Lower lobe of right lung (tissue), 2 donors: ENCODE results near the gene ZBTB45. TPM values are rescaled to one million over a fixed set of nuclear protein-coding genes. Genes with fewer than 3 reads are reported as not detected.
A peak's percentile ranks its signal among the peaks of the same experiment; 100 is the strongest.

Experiments used
- ATAC-seq, 2 donors: fragments of 200-7000 bp; cut with Tn5 transposase; one replicate each; pipeline ENCODE4 v1.9.1; 2020 to 2022; ENCODE audit warnings: mild to moderate bottlenecking in 2 of 2, moderate library complexity in 2 of 2
- DNase-seq: peaks from one replicate; pipeline ENCODE4 v3.0.0-alpha.2; 2020
- H3K27ac ChIP-seq: fragments of 200-600 bp; one replicate; pipeline ENCODE4 v1.8.0; 2022
- H3K27me3 ChIP-seq: fragments of 200-600 bp; one replicate; pipeline ENCODE4 v1.8.0; 2022; ENCODE audit warnings: low read depth
- H3K36me3 ChIP-seq: fragments of 200-600 bp; one replicate; pipeline ENCODE4 v1.8.0; 2022; ENCODE audit warnings: mild to moderate bottlenecking
- H3K4me1 ChIP-seq: fragments of 200-600 bp; one replicate; pipeline ENCODE4 v1.8.0; 2022
- H3K4me3 ChIP-seq: fragments of 200-600 bp; one replicate; pipeline ENCODE4 v1.8.0; 2022; ENCODE audit warnings: mild to moderate bottlenecking
- H3K9me3 ChIP-seq: fragments of 200-600 bp; one replicate; pipeline ENCODE4 v1.8.0; 2022
- CTCF ChIP-seq: fragments of 200-600 bp; IDR thresholded peaks from one replicate; pipeline ENCODE4 v1.8.0; 2022; ENCODE audit warnings: antibody characterized with exemption, mild to moderate bottlenecking
- intact Hi-C: fragments of 100-400 bp; cut with DNase I; formaldehyde crosslinking; loops from one replicate; pipeline ENCODE4 v1.11.0; 2022
- total RNA-seq: library from RNA; stranded (reverse); fragmentation: NEBNext Ultra II Directional; extraction: Animal tissue kit (Norgen Biotek cat#: 25700); gene quantifications from one replicate; pipeline ENCODE4 v1.2.1, GENCODE V29; 2021
- donor health status: DM: no; HTN: yes; CAD: no; lungs with severe emphysema.

ZBTB45 gene
- total RNA-seq, 1 donor from 2014 or later, result 14.1 TPM

- DNase-seq (no peak), ATAC-seq (no peak)
- peaks cover 29% of the 10 kb centered on the region for H3K36me3 ChIP-seq
- intact Hi-C loops, result no loop called here
- no peak for TF ChIP-seq CTCF
- H3K4me1 ChIP-seq, result peaks cover 19% of the 10 kb centered on the region
- no peak overlapping the region for H3K4me3 ChIP-seq
- no peaks in the 10 kb centered on the region for H3K27me3 ChIP-seq
- no peak overlapping the region for H3K27ac ChIP-seq
- no peaks in the 10 kb centered on the region for H3K9me3 ChIP-seq
These were observed 40.3 kb downstream of the ZBTB45 start for GRCh38 chr19:58479303-58479702.

GRCh38 chr19:58477871-58478270, 41.7 kb downstream of the ZBTB45 start:
- TF ChIP-seq CTCF, result no peak
- Histone ChIP-seq H3K4me1 (peaks cover 19% of the 10 kb centered on the region), H3K9me3 (no peaks in the 10 kb centered on the region), H3K4me3 (no peak overlapping the region), H3K36me3 (peaks cover 32% of the 10 kb centered on the region), H3K27ac (no peak overlapping the region), H3K27me3 (no peaks in the 10 kb centered on the region)
- no peak for ATAC-seq
- DNase-seq, result no peak
- intact Hi-C loops, result no loop called here

GRCh38 chr19:58477130-58477529, 42.5 kb downstream of the ZBTB45 start:
- peaks cover 39% of the 10 kb centered on the region for H3K36me3 ChIP-seq
- intact Hi-C loops, result no loop called here
- H3K4me3 ChIP-seq, result peak overlapping the region; percentile 86
- TF ChIP-seq CTCF, result no peak
- no peak for DNase-seq
- H3K27me3 ChIP-seq, result no peaks in the 10 kb centered on the region
- H3K27ac ChIP-seq, result peak overlapping the region; percentile 86
- peaks cover 19% of the 10 kb centered on the region for H3K4me1 ChIP-seq
- no peaks in the 10 kb centered on the region for H3K9me3 ChIP-seq
- ATAC-seq, result no peak

DNA sequence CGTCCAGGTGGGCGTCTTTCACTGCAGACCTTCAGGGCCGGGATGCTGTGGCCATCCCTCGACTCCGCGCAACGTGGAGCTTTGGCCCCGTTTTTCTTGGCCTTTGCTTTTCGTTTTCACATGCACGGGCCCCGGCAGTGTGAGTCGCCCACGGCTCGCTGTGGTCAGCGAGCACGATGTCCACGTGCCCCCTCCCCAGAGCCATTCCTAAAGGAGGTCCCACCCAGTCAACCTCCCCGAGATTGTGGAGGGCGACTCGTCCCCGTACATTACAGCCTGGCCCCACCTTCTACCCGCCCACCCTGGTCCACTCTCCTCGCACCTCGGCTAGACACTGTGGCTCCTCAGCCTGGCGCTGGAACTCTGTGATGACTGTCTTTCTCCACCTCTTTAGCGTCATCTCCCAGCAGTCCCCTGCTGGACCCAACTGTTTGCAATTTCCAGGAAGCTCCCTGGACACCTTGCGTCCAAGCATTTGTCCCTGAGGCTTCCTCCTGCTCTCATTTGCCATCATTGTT, 43.1 kb downstream of the ZBTB45 start:
- DNase-seq (no peak), ATAC-seq (peak in 1 of 2 donors; percentile 0)
- H3K27ac ChIP-seq, result peak overlapping the region; percentile 86
- intact Hi-C loops, result no loop called here
- peaks cover 45% of the 10 kb centered on the region for H3K36me3 ChIP-seq
- H3K4me1 ChIP-seq, result peaks cover 19% of the 10 kb centered on the region
- H3K27me3 ChIP-seq, result no peaks in the 10 kb centered on the region
- H3K9me3 ChIP-seq, result no peaks in the 10 kb centered on the region
- H3K4me3 ChIP-seq, result peak overlapping the region; percentile 86
- TF ChIP-seq CTCF, result no peak

- no peak for TF ChIP-seq CTCF
- no peaks in the 10 kb centered on the region for H3K27me3 ChIP-seq
- peak; percentile 95 to 96 for ATAC-seq
- H3K4me3 ChIP-seq, result peak within 1 kb of the TSS; percentile 86
- H3K4me1 ChIP-seq, result peaks cover 19% of the 10 kb centered on the region
- intact Hi-C loops, result no loop called here
- H3K27ac ChIP-seq, result peak within 1 kb of the TSS; percentile 86
- DNase-seq, result peak; percentile 98
- no peaks in the 10 kb centered on the region for H3K9me3 ChIP-seq
- peaks cover 43% of the 10 kb centered on the region for H3K36me3 ChIP-seq
These were observed 43.7 kb downstream of the ZBTB45 start, which contains the start of gene ZNF446 for GRCh38 chr19:58475714-58476497. Gene ZNF446 (plus strand): TSS chr19:58476352. CDS start chr19:58477219, 867 bp downstream.
